GM13976 (cell line): ENCODE results near the gene CCNL1.
"Not testable (repeated sequence)": the region's sequence is repeated elsewhere in the genome, so short reads cannot be mapped to it uniquely, and the experiment has no call there.

Source experiments
- DNase-seq: peaks from one replicate; pipeline ENCODE4 v3.0.0; 2012; ENCODE audit warnings: low spot score
- CTCF ChIP-seq: IDR thresholded peaks from 2 replicates; pipeline ENCODE4 v1.5.1; 2012; ENCODE audit warnings: borderline replicate concordance, mild to moderate bottlenecking; ENCODE audit not compliant: insufficient read depth; ENCODE audit errors: extremely low read depth, missing control alignments, control extremely low read depth
- in situ Hi-C: fragments of 300-500 bp; cut with MboI; formaldehyde crosslinking; loops from one replicate; pipeline ENCODE4 v1.12.0; 2022; ENCODE audit warnings: low sequenced_read_pairs, mixed read lengths, inconsistent platforms; ENCODE audit not compliant: unreplicated experiment

The CCNL1 gene

GRCh38 chr3:157176934-157177333, 17.0 kb upstream of the CCNL1 start:
- in situ Hi-C loops: no loop called here
- DNase-seq: no peak
- no peak for TF ChIP-seq CTCF

GRCh38 chr3:157175691-157176507, 16.0 kb upstream of the CCNL1 start:
- DNase-seq: peak; percentile 52
- in situ Hi-C loops: no loop called here
- no peak for TF ChIP-seq CTCF

- in situ Hi-C loops: no loop called here
- peak; percentile 97 for DNase-seq
- no peak for TF ChIP-seq CTCF
These were observed 14.9 kb upstream of the CCNL1 start for GRCh38 chr3:157174649-157175498.

- in situ Hi-C loops: no loop called here
- peak; percentile 41 for DNase-seq
- TF ChIP-seq CTCF: no peak
These were observed 14.3 kb upstream of the CCNL1 start for GRCh38 chr3:157174290-157174648.

- in situ Hi-C loops, DNase-seq: not testable (repeated sequence)
These were observed 13.4 kb upstream of the CCNL1 start for GRCh38 chr3:157173343-157173742.

- no peak for DNase-seq
- in situ Hi-C loops: no loop called here
- no peak for TF ChIP-seq CTCF
These were observed 12.8 kb upstream of the CCNL1 start for GRCh38 chr3:157172746-157173145.

GRCh38 chr3:157170861-157171260, 10.9 kb upstream of the CCNL1 start:
- in situ Hi-C loops: no loop called here
- no peak for TF ChIP-seq CTCF

More at GRCh38 chr3:157170861-157171260, 10.9 kb upstream of the CCNL1 start:
- DNase-seq: no peak
